ENCODE measurements around the gene CBR3. TPM values are rescaled to one million over a fixed set of nuclear protein-coding genes. Genes with fewer than 3 reads are reported as not detected.

The CBR3 gene
- total and polyA plus RNA-seq, 9 of the 15 experiments (the other 6 are each of a cell fraction or from before 2014, with no cell fraction given): not detected

GRCh38 chr21:36195613-36196012 is 60.7 kb downstream of the CBR3 start:
- WGBS (ENCODE audit: insufficient coverage, low coverage, missing lambda C conversion rate): 0% methylated on average over 1 of the region's 1 CpG
- ChIA-PET POLR2A (interaction anchor here (0.7 to 1.5 kb wide), 2 partner anchors 31 to 80 kb away, joined by 3 read pairs; no protein-coding TSS in a partner anchor), CTCF (ENCODE audit: low intra/inter-chr PET ratio) (no interaction called here)
- BruUV-seq (replicated peaks): no TSS peak
- no peak overlapping the region for H3K27ac ChIP-seq (ENCODE audit: extremely low read depth, low read depth, low read length)
- TF ChIP-seq SAFB (IDR thresholded peaks at IDR 0.05; ENCODE audit: borderline replicate concordance, low read depth, low read length) (no peak), ZNF407 (IDR thresholded peaks at IDR 0.05; ENCODE audit: low read depth) (no peak), ZNF766 (CRISPR knock-in tag; conservative IDR thresholded peaks at IDR 0.05) (peak; percentile 94), ZNF184 (CRISPR knock-in tag; IDR thresholded peaks at IDR 0.05) (no peak), TFAP4 (CRISPR knock-in tag; IDR thresholded peaks at IDR 0.05; ENCODE audit: borderline replicate concordance) (no peak), SRF (CRISPR knock-in tag; IDR thresholded peaks at IDR 0.05) (no peak), RBM25 (IDR thresholded peaks at IDR 0.05; ENCODE audit: low read depth, low read length, severe bottlenecking) (no peak), ZFP91 (CRISPR knock-in tag; IDR thresholded peaks at IDR 0.05) (no peak)
- no peaks in the 10 kb centered on the region for H3K36me3 ChIP-seq (ENCODE audit: control insufficient read depth, insufficient read depth, low read length)
- intact Hi-C loops (cut with micrococcal nuclease): no loop called here
- no peak overlapping the region for H3K4me2 ChIP-seq (ENCODE audit: insufficient read depth, low read length)
- H3K27me3 ChIP-seq (ENCODE audit: control insufficient read depth in 2 of 2, insufficient read depth in 2 of 2, low read length in 2 of 2): peaks cover 30 to 44% of the 10 kb centered on the region in 2 experiments
- no peaks in the 10 kb centered on the region for H3K79me2 ChIP-seq (ENCODE audit: control insufficient read depth, insufficient read depth, low read length)
- FAIRE-seq (no peak), ATAC-seq (no peak), DNase-seq (ENCODE audit: extremely low read depth in 1 of 4, low spot score in 3 of 4) (no peak)
- H3K9me3 ChIP-seq (replicated peaks; ENCODE audit: control insufficient read depth, insufficient read depth, low read depth, low read length): no peaks in the 10 kb centered on the region
- H3K9me1 ChIP-seq (ENCODE audit: control insufficient read depth, insufficient read depth, low read length): no peaks in the 10 kb centered on the region
- H3K4me3 ChIP-seq: no peak overlapping the region
- H4K20me1 ChIP-seq (replicated peaks; ENCODE audit: control insufficient read depth, insufficient read depth, low read length): peaks cover 13% of the 10 kb centered on the region; the same call in 1 of the 2 replicates
- in situ Hi-C loops (cut with MboI): no loop called here
- no peak overlapping the region for H3K9ac ChIP-seq (ENCODE audit: insufficient read depth in 1 of 2, low read depth in 2 of 2, low read length in 2 of 2)
- H3K4me1 ChIP-seq (replicated peaks in 1 of 2; ENCODE audit: control insufficient read depth in 2 of 2, insufficient read depth in 2 of 2, low read length in 2 of 2): peaks cover 0 to 3% of the 10 kb centered on the region in 2 experiments; a peak in 2 of 5 replicates
- H2AFZ ChIP-seq (ENCODE audit: low read depth, low read length): no peak overlapping the region

All from K562 (cell line).